ENCODE measurements around the gene CHERP.
"Not testable (repeated sequence)": the region's sequence is repeated elsewhere in the genome, so short reads cannot be mapped to it uniquely, and the experiment has no call there.

CHERP gene

GRCh38 chr19:16577531-16577985 is 35.3 kb upstream of the CHERP start:
- DNase-seq (ENCODE audit: low read depth in 2 of 2): no peak

DNA sequence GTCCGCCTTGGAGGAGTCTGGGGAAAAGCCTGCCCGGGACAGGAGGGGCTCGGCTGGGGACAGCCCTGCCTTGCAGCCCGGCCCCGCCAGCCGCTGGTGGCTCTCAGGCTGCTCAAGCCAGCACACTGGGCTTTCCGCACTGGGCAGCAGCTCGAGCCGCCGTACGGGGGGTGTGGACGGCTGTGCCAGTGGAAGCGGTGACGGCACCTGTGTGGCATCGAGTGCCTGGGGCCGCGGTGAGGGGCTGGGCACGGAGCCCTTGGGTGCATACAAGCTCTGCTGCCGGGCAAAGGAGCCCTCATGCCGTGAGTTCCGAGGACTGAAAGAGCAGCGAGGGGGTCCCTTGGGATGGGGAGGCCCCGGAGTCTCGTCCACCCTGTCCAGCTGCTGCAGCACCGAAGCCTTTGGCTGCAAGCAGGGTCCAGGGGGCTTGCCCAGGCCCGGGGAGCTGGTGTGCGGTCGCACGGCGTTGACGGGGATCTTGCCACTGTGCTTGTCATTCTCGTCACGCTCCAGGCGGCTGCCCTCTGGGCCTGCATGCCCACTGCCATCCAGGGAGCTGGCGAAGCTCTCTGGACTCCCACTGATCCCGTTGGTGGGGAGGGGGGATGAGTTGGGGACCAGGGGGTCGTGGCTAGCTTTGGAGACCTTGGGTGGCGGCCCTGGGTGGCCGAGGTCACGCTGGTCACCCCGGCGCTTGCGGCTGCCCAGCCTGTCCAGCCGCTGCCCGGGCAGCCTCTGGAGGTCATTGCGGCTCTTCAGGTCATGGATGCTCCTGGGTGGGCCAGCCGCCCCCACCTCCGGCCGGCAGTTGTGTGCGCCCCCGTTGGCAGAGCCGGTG is 34.7 kb upstream of the CHERP start:
- DNase-seq (ENCODE audit: low read depth in 2 of 2): no peak

GRCh38 chr19:16575861-16576689 is 33.8 kb upstream of the CHERP start:
- no peak for DNase-seq (ENCODE audit: low read depth in 2 of 2)

DNA sequence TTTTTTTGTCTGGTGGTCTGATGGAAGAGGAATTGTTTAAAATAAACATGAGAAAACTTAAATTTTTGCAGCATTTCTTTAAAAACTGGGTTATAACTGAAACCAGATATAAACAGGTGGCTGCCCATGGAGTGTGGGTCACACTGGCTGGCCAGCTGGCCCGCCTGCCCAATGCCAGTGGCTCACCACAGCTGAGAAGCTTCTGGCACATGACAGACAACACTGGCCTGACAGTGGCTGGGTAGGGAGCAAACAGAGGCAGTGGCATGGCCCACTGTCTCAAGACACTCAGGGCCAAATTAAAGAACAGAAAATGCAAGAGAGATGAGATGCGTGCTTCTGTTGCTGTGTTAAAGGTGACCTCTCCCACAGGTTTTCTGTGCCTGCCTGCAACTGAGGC is 33.0 kb upstream of the CHERP start:
- DNase-seq (ENCODE audit: low read depth in 2 of 2): no peak

- no peak for DNase-seq (ENCODE audit: low read depth in 2 of 2)
These were observed 31.7 kb upstream of the CHERP start for GRCh38 chr19:16573925-16574324.

GRCh38 chr19:16573296-16573695 is 31.1 kb upstream of the CHERP start:
- DNase-seq (ENCODE audit: low read depth in 2 of 2): no peak

DNA sequence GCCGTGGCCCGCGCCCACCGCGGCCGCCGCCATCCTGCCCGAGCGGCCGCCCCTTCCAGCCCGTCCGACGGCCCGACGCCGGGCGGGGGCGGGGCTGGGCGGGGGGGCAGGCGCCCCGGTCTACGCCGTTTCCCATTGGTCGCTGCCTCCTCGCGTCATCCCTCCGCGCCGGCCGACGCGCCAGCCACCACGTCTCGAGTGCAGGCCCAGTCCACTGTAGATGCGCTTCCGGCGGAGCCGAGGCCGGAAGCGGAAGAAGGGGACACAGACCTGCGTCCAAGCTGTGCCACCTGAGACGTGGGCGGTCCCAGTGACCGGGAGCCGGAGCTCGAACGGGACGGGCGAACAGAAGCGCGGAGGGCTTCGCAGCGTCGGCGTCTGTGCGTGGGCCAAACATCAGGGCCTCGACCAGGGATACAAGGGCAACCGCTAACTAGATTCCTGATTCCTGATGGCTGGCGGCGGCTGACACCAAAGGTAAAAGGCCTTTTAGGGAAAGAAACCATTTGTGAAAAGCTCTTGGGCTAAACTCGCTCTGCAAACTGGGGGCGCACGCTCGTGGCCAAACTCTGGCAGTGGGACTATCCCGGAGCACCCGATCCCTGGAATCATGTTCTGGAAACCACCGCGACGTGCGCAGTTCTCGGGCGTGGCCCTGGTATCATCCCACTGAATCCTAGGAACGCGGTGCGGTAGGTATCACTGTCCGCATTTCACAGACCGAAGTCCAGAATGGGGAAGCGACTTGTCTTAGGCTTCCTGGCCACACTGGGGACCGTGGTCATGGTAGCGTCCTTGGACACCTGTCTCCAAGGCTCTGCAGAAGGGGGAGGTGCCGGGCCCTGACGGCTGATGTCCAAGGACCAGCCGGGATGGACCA is 30.3 kb upstream of the CHERP start, which contains the start of gene SLC35E1:
Gene SLC35E1 (minus strand): TSS at position 84 of the 880 bp plus-strand sequence. CDS start 51 bp downstream, at position 33.
- peak; percentile 84 to 91 for DNase-seq (ENCODE audit: low read depth in 2 of 2)

DNA sequence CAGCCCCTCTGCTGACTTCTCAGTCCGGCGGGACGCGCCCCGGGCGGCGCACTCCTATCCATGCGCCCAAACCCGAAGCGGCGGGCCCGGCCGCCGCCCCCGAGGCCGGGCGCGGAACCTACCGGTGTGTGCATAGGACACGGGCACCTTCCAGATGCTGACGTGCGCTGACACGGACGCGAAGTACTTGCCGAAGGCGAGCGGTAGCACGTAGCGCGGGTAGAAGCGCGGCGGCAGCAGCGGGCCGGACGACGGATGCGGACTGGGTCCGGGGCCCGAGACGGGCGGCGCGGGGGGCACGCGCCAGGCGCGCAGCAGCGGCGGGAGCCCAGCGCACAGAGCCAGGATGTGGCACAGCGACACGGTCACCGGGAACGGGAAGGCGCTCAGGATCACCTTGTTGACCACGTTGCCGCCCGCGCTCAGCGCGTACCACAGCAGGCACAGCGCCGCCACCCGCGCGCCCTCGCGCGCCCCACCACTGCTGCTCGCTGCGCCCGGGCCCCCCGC is 29.6 kb upstream of the CHERP start:
- DNase-seq (ENCODE audit: low read depth in 2 of 2): no peak

DNA sequence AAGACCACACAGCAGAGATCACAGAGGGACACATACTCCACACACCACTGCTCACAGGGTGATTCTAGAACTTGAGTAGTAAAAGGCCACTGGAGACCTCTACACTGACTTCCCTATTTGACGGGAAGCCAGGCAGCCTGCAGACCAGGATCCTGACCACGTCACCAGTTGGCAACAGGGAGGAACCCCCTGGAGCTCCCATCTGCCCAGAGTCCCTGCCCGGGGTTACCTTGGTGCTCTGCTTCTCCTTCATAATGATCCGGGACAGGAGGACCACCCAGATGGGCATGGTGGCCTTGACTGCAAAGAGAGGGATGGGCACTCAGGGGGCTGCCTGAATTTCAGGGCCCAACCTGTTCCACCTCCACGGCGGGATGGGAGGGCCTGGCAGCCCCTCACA is 29.0 kb upstream of the CHERP start:
- no peak for DNase-seq (ENCODE audit: low read depth in 2 of 2)

DNA sequence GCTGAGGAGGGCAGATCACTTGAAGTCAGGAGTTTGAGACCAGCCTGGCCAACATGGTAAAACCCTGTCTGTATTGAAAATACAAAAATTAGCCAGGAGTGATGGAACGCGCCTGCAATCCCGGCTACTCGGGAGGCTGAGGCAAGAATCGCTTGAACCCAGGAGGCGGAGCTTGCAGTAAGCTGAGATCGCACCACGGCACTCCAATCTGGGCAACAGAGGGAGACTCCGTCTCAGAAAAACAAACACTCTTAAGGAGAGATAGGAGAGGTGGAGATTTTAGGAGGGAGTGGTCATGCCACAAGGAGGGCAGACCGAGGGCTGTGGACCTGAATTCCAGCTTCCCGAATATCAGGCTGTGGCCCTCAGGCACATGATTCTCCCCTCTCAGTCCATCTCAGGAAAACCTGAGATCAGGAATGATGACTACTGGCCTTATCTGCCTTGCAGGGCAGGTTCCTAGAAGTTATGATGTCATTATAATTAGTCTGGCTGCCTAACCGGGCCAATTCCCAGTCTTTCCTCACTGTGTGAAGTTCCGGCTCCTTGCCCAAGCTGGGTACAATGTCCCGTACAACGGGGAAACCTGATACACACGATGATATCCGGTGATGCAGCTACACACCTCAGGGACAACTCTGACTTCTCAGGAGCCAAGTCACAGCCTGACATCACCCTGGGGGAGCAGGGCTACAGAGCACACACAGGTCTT is 27.5 kb upstream of the CHERP start:
- DNase-seq (ENCODE audit: low read depth in 2 of 2): no peak

- no peak for DNase-seq (ENCODE audit: low read depth in 2 of 2)
These were observed 24.5 kb upstream of the CHERP start for GRCh38 chr19:16566702-16567101.

- peak in 1 of 2 donors; percentile 45 for DNase-seq (ENCODE audit: low read depth in 2 of 2)
These were observed 23.9 kb upstream of the CHERP start for GRCh38 chr19:16566161-16566560.

GRCh38 chr19:16564842-16565241 is 22.6 kb upstream of the CHERP start:
- DNase-seq (ENCODE audit: low read depth in 2 of 2): no peak

DNA sequence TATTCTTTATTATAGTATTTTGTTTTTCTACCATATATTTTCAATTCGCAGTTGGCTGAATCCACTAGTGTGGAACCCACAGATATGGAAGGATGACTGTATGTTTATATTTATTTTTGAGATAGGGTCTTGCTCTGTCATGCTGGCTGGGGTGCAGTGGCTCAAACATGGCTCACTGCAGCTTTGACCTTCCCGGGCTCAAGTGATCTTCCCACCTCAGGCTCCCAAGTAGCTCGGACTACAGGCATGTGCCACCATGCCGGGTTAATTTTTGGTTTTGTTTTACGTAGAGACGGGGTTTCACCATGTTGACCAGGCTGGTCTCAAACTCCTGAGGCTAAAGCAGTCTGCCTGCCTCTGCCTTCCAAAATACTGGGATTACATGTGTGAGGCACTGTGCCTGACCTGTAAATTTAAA is 20.4 kb upstream of the CHERP start:
- DNase-seq (ENCODE audit: low read depth in 2 of 2): no peak

DNA sequence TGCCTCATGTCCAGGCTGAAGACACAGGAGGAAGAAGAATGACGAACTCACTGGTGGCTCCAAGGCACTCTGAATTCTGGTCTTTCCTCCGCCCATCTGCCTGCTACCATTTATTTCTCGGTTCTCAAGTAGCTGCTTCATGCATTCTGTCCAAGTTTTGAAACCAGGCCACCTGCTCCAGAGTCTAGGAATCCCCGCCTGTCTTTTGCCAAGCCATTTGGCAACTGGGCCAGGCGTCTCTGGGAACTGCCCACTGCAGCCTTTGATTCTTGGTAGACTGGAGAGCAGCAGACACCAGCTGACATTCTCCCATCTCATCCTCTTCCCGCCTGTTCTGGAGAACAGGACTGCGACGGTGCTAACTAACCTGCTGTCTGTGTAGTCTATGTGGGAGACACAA is 19.1 kb upstream of the CHERP start:
- DNase-seq (ENCODE audit: low read depth in 2 of 2): no peak

DNA sequence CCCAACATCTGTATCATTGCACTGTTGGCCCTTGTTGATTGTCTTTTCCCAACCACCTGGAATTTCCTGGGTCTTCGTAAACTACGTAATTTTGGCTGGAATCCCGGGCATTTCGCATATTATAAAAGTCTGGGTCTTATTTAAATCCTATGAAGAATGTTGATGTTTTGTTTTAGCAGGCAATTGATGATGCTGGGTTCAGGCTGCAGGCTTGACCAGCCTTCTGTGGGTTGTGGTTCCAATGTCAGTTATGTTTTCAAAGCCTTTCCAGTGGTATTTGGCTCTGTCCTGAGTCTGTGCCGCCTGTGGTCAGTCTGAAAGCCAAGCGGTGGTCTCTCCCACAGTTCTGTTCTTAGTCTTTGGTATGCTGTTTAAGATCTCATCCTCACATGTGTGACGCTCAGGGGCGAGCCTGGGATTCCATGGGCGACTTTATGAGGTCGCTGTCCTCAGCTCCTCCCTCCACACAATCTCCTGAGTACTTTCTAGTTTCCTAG is 17.6 kb upstream of the CHERP start:
- no peak for DNase-seq (ENCODE audit: low read depth in 2 of 2)

- no peak for DNase-seq (ENCODE audit: low read depth in 2 of 2)
These were observed 12.5 kb upstream of the CHERP start for GRCh38 chr19:16554776-16555175.

GRCh38 chr19:16551902-16552301 is 9.7 kb upstream of the CHERP start:
- not testable (repeated sequence) for DNase-seq (ENCODE audit: low read depth in 2 of 2)

DNA sequence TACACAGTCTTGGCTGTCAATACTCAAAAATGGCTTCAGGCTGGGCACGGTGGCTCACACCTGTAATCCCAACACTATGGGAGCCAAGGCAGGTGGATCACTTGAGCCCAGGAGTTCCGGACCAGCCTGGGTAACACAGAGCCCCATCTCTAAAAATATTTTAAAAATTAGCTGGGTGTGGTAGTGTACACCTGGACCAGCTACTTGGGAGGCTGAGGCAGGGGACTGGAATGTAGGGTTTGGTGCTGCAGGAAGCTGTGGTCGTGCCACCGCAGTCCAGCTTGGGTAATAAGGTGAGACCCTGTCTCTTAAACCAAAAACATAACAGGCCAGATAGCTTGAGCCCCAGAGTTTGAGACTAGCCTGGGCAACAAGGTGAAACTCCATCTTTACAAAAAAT is 6.7 kb upstream of the CHERP start:
- no peak for DNase-seq (ENCODE audit: low read depth in 2 of 2)

GRCh38 chr19:16544473-16545231 is 2.4 kb upstream of the CHERP start:
- no peak for DNase-seq (ENCODE audit: low read depth in 2 of 2)

All from stimulated activated CD4-positive, alpha-beta T cell treated with anti-CD3 and anti-CD28 coated beads, Interleukin-15, amount 100 ng/mL, for 48 hours (primary cell).